Neural cell (in vitro differentiated cells): ENCODE data around the gene GLTPD2. TPM values are rescaled to one million over a fixed set of nuclear protein-coding genes. Genes with fewer than 3 reads are reported as not detected.

Source experiments
- H2AFZ ChIP-seq: fragments of 200-600, 300-800 bp; sonication (generic), shearing (Covaris generic); 2 replicates; pipeline ENCODE4 v1.6.0; 2014; ENCODE audit warnings: low read depth, mild to moderate bottlenecking, antibody characterized with exemption, low read length, moderate library complexity
- H3F3A ChIP-seq: fragments of 200-600 bp; shearing (Covaris generic); 2 replicates; pipeline ENCODE4 v1.6.1; 2016; ENCODE audit warnings: mild to moderate bottlenecking, moderate library complexity, mixed read lengths, antibody characterized with exemption, low read length; ENCODE audit not compliant: insufficient read depth, poor library complexity, severe bottlenecking
- H3K27ac ChIP-seq: fragments of 200-600, 300-800 bp; sonication (generic), shearing (Covaris generic); 2 replicates; pipeline ENCODE4 v1.5.1; 2014; ENCODE audit warnings: mild to moderate bottlenecking, low read length, moderate library complexity
- H3K27me3 ChIP-seq: fragments of 300-800, 200-600 bp; sonication (generic), shearing (Covaris generic); 2 replicates; pipeline ENCODE4 v1.6.0; 2014; ENCODE audit warnings: mild to moderate bottlenecking, low read depth, low read length, moderate library complexity; ENCODE audit not compliant: insufficient read depth
- H3K36me3 ChIP-seq: fragments of 300-800, 200-600 bp; sonication (generic), shearing (Covaris generic); 2 replicates; pipeline ENCODE4 v1.5.1; 2014; ENCODE audit warnings: mild to moderate bottlenecking, antibody characterized with exemption, low read length, moderate library complexity; ENCODE audit not compliant: insufficient read depth
- H3K4me2 ChIP-seq: fragments of 300-800, 200-600 bp; sonication (generic), shearing (Covaris generic); 2 replicates; pipeline ENCODE4 v1.6.0; 2014; ENCODE audit warnings: mild to moderate bottlenecking, low read length
- H3K4me3 ChIP-seq: fragments of 300-800, 200-600 bp; sonication (generic), shearing (Covaris generic); 2 replicates; pipeline ENCODE4 v1.5.1; 2014; ENCODE audit warnings: mild to moderate bottlenecking, low read length, moderate library complexity
- H3K79me2 ChIP-seq: fragments of 200-600 bp; shearing (Covaris generic); replicated peaks from 2 replicates; pipeline ENCODE4 v1.6.0; 2014; ENCODE audit warnings: mild to moderate bottlenecking, low read length, moderate library complexity; ENCODE audit not compliant: insufficient read depth
- H3K9ac ChIP-seq: fragments of 300-800, 200-600 bp; sonication (generic), shearing (Covaris generic); 2 replicates; pipeline ENCODE4 v1.6.1; 2016; ENCODE audit warnings: mild to moderate bottlenecking, low read length, mixed read lengths
- H3K9me2 ChIP-seq: fragments of 200-600 bp; shearing (Covaris generic); 2 replicates; pipeline ENCODE4 v1.6.1; 2016; ENCODE audit warnings: mild to moderate bottlenecking, low read length, mixed read lengths; ENCODE audit not compliant: insufficient read depth
- H3K9me3 ChIP-seq: fragments of 200-600, 300-800 bp; sonication (generic), shearing (Covaris generic); 2 replicates; pipeline ENCODE4 v1.6.1; 2016; ENCODE audit warnings: mild to moderate bottlenecking, mixed run types, low read length, moderate library complexity, mixed read lengths
- H4K20me1 ChIP-seq: fragments of 200-600 bp; shearing (Covaris generic); 2 replicates; pipeline ENCODE4 v1.6.1; 2016; ENCODE audit warnings: mild to moderate bottlenecking, mixed run types; ENCODE audit not compliant: insufficient read depth
- EP300 ChIP-seq: fragments of 450-650 bp; conservative IDR thresholded peaks from 2 replicates; pipeline ENCODE4 v1.6.1; 2014; ENCODE audit warnings: antibody characterized with exemption, mild to moderate bottlenecking, moderate library complexity; ENCODE audit not compliant: poor library complexity, severe bottlenecking
- EZH2 ChIP-seq: fragments of 200-600, 300-800 bp; shearing (Covaris generic), sonication (generic); IDR thresholded peaks from 2 replicates; pipeline ENCODE4 v1.6.1; 2014; ENCODE audit warnings: antibody characterized with exemption, low read length, borderline replicate concordance, mild to moderate bottlenecking; ENCODE audit not compliant: insufficient read depth, poor library complexity, severe bottlenecking
- MXI1 ChIP-seq: fragments of 450-650 bp; conservative IDR thresholded peaks from 2 replicates; pipeline ENCODE4 v1.6.1; 2014; ENCODE audit warnings: antibody characterized with exemption, mild to moderate bottlenecking; ENCODE audit not compliant: poor library complexity, severe bottlenecking
- POLR2AphosphoS5 ChIP-seq: IDR thresholded peaks from 2 replicates; pipeline ENCODE4 v1.6.1; 2012
- RAD21 ChIP-seq: fragments of 450-650 bp; conservative IDR thresholded peaks from 2 replicates; pipeline ENCODE4 v1.6.1; 2014; ENCODE audit warnings: antibody characterized with exemption, mild to moderate bottlenecking, moderate library complexity
- SMC3 ChIP-seq: fragments of 450-650 bp; conservative IDR thresholded peaks from 2 replicates; pipeline ENCODE4 v1.6.1; 2014; ENCODE audit warnings: antibody characterized with exemption, mild to moderate bottlenecking, moderate library complexity; ENCODE audit not compliant: poor library complexity
- TAF1 ChIP-seq: IDR thresholded peaks from 2 replicates; pipeline ENCODE4 v1.6.1; 2012; ENCODE audit warnings: low read depth
- polyA plus RNA-seq: library from polyadenylated mRNA; depleted of rRNA; stranded (reverse); fragments of >200 nt; gene quantifications from 2 replicates; pipeline ENCODE4 v1.2.3, GENCODE V29; 2014
- TF ChIP-seq, protein P1 (sequence below): IDR thresholded peaks from 2 replicates; pipeline ENCODE4 v1.6.1; 2012; ENCODE audit warnings: borderline replicate concordance
- TF ChIP-seq, protein P2 (sequence below): fragments of 450-650 bp; IDR thresholded peaks from 2 replicates; pipeline ENCODE4 v1.5.1; 2014; ENCODE audit warnings: antibody characterized with exemption, mild to moderate bottlenecking, moderate library complexity; ENCODE audit not compliant: poor library complexity, severe bottlenecking

GLTPD2 gene
- polyA plus RNA-seq, 1 donor from 2014 or later, result not detected

DNA sequence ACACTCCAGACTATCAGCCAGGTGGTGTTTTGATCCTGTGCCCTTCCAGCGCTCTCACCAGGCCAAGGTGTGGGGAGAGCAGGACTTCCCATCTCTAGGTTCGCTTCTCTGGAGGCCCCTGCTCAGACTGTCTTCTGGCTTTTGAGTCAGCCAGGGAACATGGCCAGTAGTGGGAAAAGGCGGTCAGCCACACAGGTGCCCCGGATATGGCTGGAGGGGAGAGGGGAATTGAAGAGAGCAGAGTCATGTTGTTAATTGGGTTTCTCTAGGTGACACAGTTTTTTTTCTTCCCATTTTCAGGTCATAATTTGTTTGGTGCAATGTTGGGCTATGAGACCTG, 45.9 kb downstream of the GLTPD2 start:
- peak overlapping the region; percentile 95 for H3K9ac ChIP-seq
- peaks cover 57% of the 10 kb centered on the region for H3K79me2 ChIP-seq

DNA sequence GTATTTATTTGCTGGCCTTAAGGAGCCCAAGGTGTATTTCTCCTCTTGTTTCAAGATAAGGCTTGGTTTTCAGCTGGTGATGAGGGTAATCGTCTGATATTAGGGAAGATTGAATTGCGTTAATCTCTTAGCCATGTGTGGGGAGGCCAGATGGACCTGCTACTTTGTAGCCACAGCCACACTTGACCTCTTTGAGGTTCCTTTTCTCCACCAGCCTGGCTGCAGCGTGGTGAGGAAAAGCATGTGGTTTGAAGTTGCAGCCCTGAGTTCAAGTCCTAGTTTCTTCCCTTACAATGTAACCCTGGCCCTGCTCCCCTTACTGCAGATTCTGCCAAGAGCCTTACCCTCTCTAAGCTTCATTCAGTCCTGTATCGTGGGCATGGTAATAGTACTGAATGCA, 47.5 kb downstream of the GLTPD2 start:
- no peaks in the 10 kb centered on the region for H3K27me3 ChIP-seq
- H3K4me2 ChIP-seq, result no peak overlapping the region
- H3K79me2 ChIP-seq, result peaks cover 58% of the 10 kb centered on the region
- no peaks in the 10 kb centered on the region for H3K9me2 ChIP-seq
- no peaks in the 10 kb centered on the region for H4K20me1 ChIP-seq
- no peak overlapping the region for H3K9ac ChIP-seq
- peak overlapping the region; percentile 100 for H3K4me3 ChIP-seq
- TF ChIP-seq RAD21 (no peak), EP300 (no peak)
- no peaks in the 10 kb centered on the region for H3K9me3 ChIP-seq
- no peak overlapping the region for H3K27ac ChIP-seq
- H3K36me3 ChIP-seq, result no peaks in the 10 kb centered on the region
- H2AFZ ChIP-seq, result no peak overlapping the region
- H3F3A ChIP-seq, result no peaks in the 10 kb centered on the region

More for the DNA sequence above, 45.9 kb downstream of the GLTPD2 start:
- Histone ChIP-seq H3K4me3 (peak overlapping the region; percentile 100), H3F3A (no peaks in the 10 kb centered on the region), H3K4me2 (peak overlapping the region; percentile 97), H4K20me1 (no peaks in the 10 kb centered on the region), H2AFZ (no peak overlapping the region), H3K36me3 (no peaks in the 10 kb centered on the region), H3K9me3 (no peaks in the 10 kb centered on the region), H3K27me3 (no peaks in the 10 kb centered on the region), H3K27ac (peak overlapping the region; percentile 87), H3K9me2 (no peaks in the 10 kb centered on the region)
- no peak for TF ChIP-seq SMC3
- no peak for TF ChIP-seq MXI1
- TF ChIP-seq EZH2, result no peak
- TF ChIP-seq RAD21, result no peak
- TF ChIP-seq, protein P1, sequence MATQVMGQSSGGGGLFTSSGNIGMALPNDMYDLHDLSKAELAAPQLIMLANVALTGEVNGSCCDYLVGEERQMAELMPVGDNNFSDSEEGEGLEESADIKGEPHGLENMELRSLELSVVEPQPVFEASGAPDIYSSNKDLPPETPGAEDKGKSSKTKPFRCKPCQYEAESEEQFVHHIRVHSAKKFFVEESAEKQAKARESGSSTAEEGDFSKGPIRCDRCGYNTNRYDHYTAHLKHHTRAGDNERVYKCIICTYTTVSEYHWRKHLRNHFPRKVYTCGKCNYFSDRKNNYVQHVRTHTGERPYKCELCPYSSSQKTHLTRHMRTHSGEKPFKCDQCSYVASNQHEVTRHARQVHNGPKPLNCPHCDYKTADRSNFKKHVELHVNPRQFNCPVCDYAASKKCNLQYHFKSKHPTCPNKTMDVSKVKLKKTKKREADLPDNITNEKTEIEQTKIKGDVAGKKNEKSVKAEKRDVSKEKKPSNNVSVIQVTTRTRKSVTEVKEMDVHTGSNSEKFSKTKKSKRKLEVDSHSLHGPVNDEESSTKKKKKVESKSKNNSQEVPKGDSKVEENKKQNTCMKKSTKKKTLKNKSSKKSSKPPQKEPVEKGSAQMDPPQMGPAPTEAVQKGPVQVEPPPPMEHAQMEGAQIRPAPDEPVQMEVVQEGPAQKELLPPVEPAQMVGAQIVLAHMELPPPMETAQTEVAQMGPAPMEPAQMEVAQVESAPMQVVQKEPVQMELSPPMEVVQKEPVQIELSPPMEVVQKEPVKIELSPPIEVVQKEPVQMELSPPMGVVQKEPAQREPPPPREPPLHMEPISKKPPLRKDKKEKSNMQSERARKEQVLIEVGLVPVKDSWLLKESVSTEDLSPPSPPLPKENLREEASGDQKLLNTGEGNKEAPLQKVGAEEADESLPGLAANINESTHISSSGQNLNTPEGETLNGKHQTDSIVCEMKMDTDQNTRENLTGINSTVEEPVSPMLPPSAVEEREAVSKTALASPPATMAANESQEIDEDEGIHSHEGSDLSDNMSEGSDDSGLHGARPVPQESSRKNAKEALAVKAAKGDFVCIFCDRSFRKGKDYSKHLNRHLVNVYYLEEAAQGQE, result no peak
- TF ChIP-seq TAF1, result no peak
- no peak for TF ChIP-seq EP300
- TF ChIP-seq, protein P2, sequence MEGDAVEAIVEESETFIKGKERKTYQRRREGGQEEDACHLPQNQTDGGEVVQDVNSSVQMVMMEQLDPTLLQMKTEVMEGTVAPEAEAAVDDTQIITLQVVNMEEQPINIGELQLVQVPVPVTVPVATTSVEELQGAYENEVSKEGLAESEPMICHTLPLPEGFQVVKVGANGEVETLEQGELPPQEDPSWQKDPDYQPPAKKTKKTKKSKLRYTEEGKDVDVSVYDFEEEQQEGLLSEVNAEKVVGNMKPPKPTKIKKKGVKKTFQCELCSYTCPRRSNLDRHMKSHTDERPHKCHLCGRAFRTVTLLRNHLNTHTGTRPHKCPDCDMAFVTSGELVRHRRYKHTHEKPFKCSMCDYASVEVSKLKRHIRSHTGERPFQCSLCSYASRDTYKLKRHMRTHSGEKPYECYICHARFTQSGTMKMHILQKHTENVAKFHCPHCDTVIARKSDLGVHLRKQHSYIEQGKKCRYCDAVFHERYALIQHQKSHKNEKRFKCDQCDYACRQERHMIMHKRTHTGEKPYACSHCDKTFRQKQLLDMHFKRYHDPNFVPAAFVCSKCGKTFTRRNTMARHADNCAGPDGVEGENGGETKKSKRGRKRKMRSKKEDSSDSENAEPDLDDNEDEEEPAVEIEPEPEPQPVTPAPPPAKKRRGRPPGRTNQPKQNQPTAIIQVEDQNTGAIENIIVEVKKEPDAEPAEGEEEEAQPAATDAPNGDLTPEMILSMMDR, result no peak
- no peak for TF ChIP-seq POLR2AphosphoS5
